ENCODE data around the gene OR51D1.

- TF ChIP-seq, protein P1, sequence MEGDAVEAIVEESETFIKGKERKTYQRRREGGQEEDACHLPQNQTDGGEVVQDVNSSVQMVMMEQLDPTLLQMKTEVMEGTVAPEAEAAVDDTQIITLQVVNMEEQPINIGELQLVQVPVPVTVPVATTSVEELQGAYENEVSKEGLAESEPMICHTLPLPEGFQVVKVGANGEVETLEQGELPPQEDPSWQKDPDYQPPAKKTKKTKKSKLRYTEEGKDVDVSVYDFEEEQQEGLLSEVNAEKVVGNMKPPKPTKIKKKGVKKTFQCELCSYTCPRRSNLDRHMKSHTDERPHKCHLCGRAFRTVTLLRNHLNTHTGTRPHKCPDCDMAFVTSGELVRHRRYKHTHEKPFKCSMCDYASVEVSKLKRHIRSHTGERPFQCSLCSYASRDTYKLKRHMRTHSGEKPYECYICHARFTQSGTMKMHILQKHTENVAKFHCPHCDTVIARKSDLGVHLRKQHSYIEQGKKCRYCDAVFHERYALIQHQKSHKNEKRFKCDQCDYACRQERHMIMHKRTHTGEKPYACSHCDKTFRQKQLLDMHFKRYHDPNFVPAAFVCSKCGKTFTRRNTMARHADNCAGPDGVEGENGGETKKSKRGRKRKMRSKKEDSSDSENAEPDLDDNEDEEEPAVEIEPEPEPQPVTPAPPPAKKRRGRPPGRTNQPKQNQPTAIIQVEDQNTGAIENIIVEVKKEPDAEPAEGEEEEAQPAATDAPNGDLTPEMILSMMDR (IDR thresholded peaks at IDR 0.05), result no peak
- TF ChIP-seq POLR2A (IDR thresholded peaks at IDR 0.05), result no peak
Observed at GRCh38 chr11:4658629-4659445, 21.6 kb downstream of the OR51D1 start.

Data from lower leg skin (tissue), 3 donors.